PC-9 (cell line): ENCODE measurements around the gene DPY30. TPM values are rescaled to one million over a fixed set of nuclear protein-coding genes. Genes with fewer than 3 reads are reported as not detected.

Experiments used
- BruUV-seq: library from RNA; stranded (reverse); fragments of 400-500 nt; replicated peaks from 2 replicates; lab custom pipeline; 2021; lab: Mats Ljungman, UMichigan
- CTCF ChIA-PET: fragments of 300-600 bp; sonication (Branson Sonifier 250); formaldehyde crosslinking; loops from one replicate; lab custom pipeline; 2022; ENCODE audit warnings: antibody characterized with exemption; lab: Charles Lee
- POLR2A ChIA-PET: fragments of 300-600 bp; sonication (Branson Sonifier 250); formaldehyde crosslinking; loops from one replicate; lab custom pipeline; 2022; ENCODE audit warnings: antibody characterized with exemption; ENCODE audit not compliant: unreplicated experiment; lab: Charles Lee
- DNase-seq, 2 experiments: peaks; one replicate each; pipeline versions ENCODE4 v3.0.0 to v3.0.0-alpha.2; 2015 to 2022; ENCODE audit warnings: mixed read lengths in 1 of 2
- H2AFZ ChIP-seq: fragments of 200-600 bp; sonication (generic); 2 replicates; pipeline ENCODE4 v1.8.1; 2017; ENCODE audit warnings: antibody characterized with exemption
- H3F3A ChIP-seq: fragments of 200-600 bp; sonication (generic); 2 replicates; pipeline ENCODE4 v1.8.1; 2017; ENCODE audit warnings: antibody characterized with exemption, mild to moderate bottlenecking, low read depth; ENCODE audit not compliant: insufficient read depth
- H3K27ac ChIP-seq: fragments of 200-600 bp; sonication (generic); 2 replicates; pipeline ENCODE4 v1.6.1; 2016; ENCODE audit warnings: mixed run types
- H3K27me3 ChIP-seq: fragments of 200-600 bp; sonication (generic); 2 replicates; pipeline ENCODE4 v1.6.1; 2016; ENCODE audit warnings: low read depth, mixed run types; ENCODE audit not compliant: insufficient read depth
- H3K36me3 ChIP-seq: fragments of 200-600 bp; sonication (generic); 2 replicates; pipeline ENCODE4 v1.6.1; 2016; ENCODE audit warnings: low read depth, mixed run types
- H3K4me1 ChIP-seq: fragments of 200-600 bp; sonication (generic); replicated peaks from 2 replicates; pipeline ENCODE4 v1.6.1; 2016; ENCODE audit warnings: mixed run types; ENCODE audit not compliant: insufficient read depth
- H3K4me2 ChIP-seq: fragments of 200-600 bp; sonication (generic); 2 replicates; pipeline ENCODE4 v1.6.1; 2017; ENCODE audit warnings: mixed run types
- H3K4me3 ChIP-seq: fragments of 200-600 bp; sonication (generic); 2 replicates; pipeline ENCODE4 v1.6.1; 2016; ENCODE audit warnings: mixed run types
- H3K79me2 ChIP-seq: fragments of 200-600 bp; sonication (generic); 2 replicates; pipeline ENCODE4 v1.6.1; 2017; ENCODE audit warnings: low read depth, mixed run types
- H3K9me2 ChIP-seq: fragments of 200-600 bp; sonication (generic); 2 replicates; pipeline ENCODE4 v1.8.1; 2017; ENCODE audit warnings: mild to moderate bottlenecking; ENCODE audit not compliant: insufficient read depth
- H3K9me3 ChIP-seq: fragments of 200-600 bp; sonication (generic); 2 replicates; pipeline ENCODE4 v1.8.1; 2016; ENCODE audit warnings: low read depth; ENCODE audit not compliant: insufficient read depth
- H4K20me1 ChIP-seq: fragments of 200-600 bp; sonication (generic); 2 replicates; pipeline ENCODE4 v1.8.1; 2017; ENCODE audit not compliant: insufficient read depth
- EZH2 ChIP-seq: fragments of 200-600 bp; sonication (generic); IDR thresholded peaks from 2 replicates; pipeline ENCODE4 v1.8.0; 2017; ENCODE audit warnings: antibody characterized with exemption, low read depth
- intact Hi-C: fragments of 100-400 bp; cut with micrococcal nuclease; formaldehyde crosslinking; loops from one replicate; pipeline ENCODE4 v1.10.0; 2022; ENCODE audit not compliant: unreplicated experiment
- total RNA-seq: library from RNA; stranded (reverse); gene quantifications from 2 replicates; pipeline ENCODE4 v1.2.3, GENCODE V29; 2021
- TF ChIP-seq, protein P1 (sequence below): fragments of 200-600 bp; sonication (generic); conservative IDR thresholded peaks from 2 replicates; pipeline ENCODE4 v1.6.1; 2017; ENCODE audit warnings: mixed run types, antibody characterized with exemption, mild to moderate bottlenecking, moderate library complexity

Gene DPY30
- total RNA-seq, 1 experiment from 2014 or later = 109 TPM

GRCh38 chr2:32061973-32062861, 22.6 kb upstream of the DPY30 start:
- peak; percentile 54 to 77 for DNase-seq
- intact Hi-C loops = loop anchor here (1.0 to 5.0 kb wide), 2 partner anchors 51 to 295 kb away; partner anchors contain the start of genes BIRC6 and MEMO1
- Histone ChIP-seq H3K36me3 (no peaks in the 10 kb centered on the region), H3K4me1 (peaks cover 27% of the 10 kb centered on the region), H3K9me3 (no peaks in the 10 kb centered on the region), H2AFZ (peak overlapping the region; percentile 92), H3K27me3 (no peaks in the 10 kb centered on the region), H3K4me3 (peak overlapping the region; percentile 82), H3K27ac (peak overlapping the region; percentile 70), H3K4me2 (peak overlapping the region; percentile 80), H4K20me1 (no peaks in the 10 kb centered on the region; the same call in 1 of the 2 replicates), H3K79me2 (peaks cover 22% of the 10 kb centered on the region), H3K9me2 (0 out of 2 replicates have a peak, but pooled peaks cover under 1% of the 10 kb centered on the region), H3F3A (peaks cover 18% of the 10 kb centered on the region; the same call in 1 of the 2 replicates)
- ChIA-PET CTCF (interaction anchor here (0.7 to 1.4 kb wide), 2 partner anchors 57 to 1334 kb away, joined by 5 to 12 read pairs; no protein-coding TSS in a partner anchor), POLR2A (interaction anchor here (0.5 to 1.2 kb wide), 5 partner anchors 23 to 772 kb away, joined by 3 to 14 read pairs (median 3); partner anchors contain the start of genes BIRC6, DPY30 and XDH)
- BruUV-seq = no TSS peak
- TF ChIP-seq, protein P1, sequence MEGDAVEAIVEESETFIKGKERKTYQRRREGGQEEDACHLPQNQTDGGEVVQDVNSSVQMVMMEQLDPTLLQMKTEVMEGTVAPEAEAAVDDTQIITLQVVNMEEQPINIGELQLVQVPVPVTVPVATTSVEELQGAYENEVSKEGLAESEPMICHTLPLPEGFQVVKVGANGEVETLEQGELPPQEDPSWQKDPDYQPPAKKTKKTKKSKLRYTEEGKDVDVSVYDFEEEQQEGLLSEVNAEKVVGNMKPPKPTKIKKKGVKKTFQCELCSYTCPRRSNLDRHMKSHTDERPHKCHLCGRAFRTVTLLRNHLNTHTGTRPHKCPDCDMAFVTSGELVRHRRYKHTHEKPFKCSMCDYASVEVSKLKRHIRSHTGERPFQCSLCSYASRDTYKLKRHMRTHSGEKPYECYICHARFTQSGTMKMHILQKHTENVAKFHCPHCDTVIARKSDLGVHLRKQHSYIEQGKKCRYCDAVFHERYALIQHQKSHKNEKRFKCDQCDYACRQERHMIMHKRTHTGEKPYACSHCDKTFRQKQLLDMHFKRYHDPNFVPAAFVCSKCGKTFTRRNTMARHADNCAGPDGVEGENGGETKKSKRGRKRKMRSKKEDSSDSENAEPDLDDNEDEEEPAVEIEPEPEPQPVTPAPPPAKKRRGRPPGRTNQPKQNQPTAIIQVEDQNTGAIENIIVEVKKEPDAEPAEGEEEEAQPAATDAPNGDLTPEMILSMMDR = no peak
- no peak for TF ChIP-seq EZH2

DNA sequence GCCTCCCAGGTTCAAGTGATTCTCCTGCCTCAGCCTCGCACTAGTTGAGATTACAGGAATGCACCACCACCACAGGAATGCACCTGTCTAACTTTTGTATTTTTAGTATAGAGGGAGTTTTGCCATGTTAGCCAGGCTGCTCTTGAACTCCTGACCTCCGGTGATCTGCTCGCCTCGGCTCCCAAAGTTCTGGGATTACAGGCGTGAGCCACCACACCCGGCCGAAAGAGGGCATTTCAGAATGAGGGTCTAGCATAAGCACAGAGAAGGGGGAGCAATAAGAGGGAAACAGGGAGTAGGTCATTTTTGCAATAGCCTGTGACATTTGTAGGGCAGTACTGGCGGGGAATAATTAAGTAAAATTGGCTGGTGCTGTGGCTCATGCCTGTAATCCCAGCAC, 21.8 kb upstream of the DPY30 start:
- peaks cover 22% of the 10 kb centered on the region for H3K79me2 ChIP-seq
- H3K36me3 ChIP-seq = no peaks in the 10 kb centered on the region
- ChIA-PET CTCF (no interaction called here), POLR2A (no interaction called here)
- peak overlapping the region; percentile 80; the same call in 1 of the 2 replicates for H3K4me2 ChIP-seq
- H3K9me3 ChIP-seq = no peaks in the 10 kb centered on the region
- TF ChIP-seq, protein P1 = no peak
- no peak for TF ChIP-seq EZH2
- peaks cover 27% of the 10 kb centered on the region for H3K4me1 ChIP-seq
- H3F3A ChIP-seq = peaks cover 19% of the 10 kb centered on the region; the same call in 1 of the 2 replicates
- H3K27ac ChIP-seq = peak overlapping the region; percentile 70
- intact Hi-C loops = loop anchor here (5.0 kb wide), 1 partner anchor 296 kb away; the partner anchor contains the start of gene BIRC6
- DNase-seq = no peak
- H3K27me3 ChIP-seq = no peaks in the 10 kb centered on the region
- H3K9me2 ChIP-seq = 0 out of 2 replicates have a peak, but pooled peaks cover 3% of the 10 kb centered on the region
- H3K4me3 ChIP-seq = no peak overlapping the region
- H2AFZ ChIP-seq = no peak overlapping the region
- H4K20me1 ChIP-seq = no peaks in the 10 kb centered on the region; the same call in 1 of the 2 replicates
- no TSS peak for BruUV-seq

DNA sequence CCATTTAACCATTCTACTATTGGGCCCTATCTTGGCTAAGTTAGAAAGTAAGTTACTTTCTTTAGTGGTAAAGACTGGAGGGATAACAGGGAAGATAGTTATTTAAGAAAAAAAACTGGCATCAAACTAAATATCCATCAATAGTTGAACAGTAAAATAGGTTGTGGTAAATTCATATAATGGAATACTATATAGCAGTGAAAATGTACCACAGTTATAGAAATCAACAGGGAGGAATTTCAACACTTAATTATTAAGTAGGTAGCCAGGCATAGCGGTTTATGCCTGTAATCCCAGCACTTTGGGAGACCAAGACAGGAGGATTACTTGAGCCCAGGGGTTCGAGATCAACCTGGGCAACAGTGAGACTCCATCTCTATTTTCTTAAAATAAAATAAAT, 20.7 kb upstream of the DPY30 start:
- Histone ChIP-seq H4K20me1 (no peaks in the 10 kb centered on the region; the same call in 1 of the 2 replicates), H2AFZ (no peak overlapping the region), H3K9me3 (no peaks in the 10 kb centered on the region), H3K4me3 (no peak overlapping the region), H3K79me2 (peaks cover 11% of the 10 kb centered on the region), H3K27ac (no peak overlapping the region), H3K9me2 (0 out of 2 replicates have a peak, but pooled peaks cover 3% of the 10 kb centered on the region), H3K4me1 (peaks cover 23% of the 10 kb centered on the region), H3F3A (peaks cover 19% of the 10 kb centered on the region; the same call in 1 of the 2 replicates), H3K36me3 (no peaks in the 10 kb centered on the region), H3K4me2 (no peak overlapping the region), H3K27me3 (no peaks in the 10 kb centered on the region)
- TF ChIP-seq EZH2 = no peak
- TF ChIP-seq, protein P1 = no peak
- ChIA-PET POLR2A (no interaction called here), CTCF (no interaction called here)
- no TSS peak for BruUV-seq
- intact Hi-C loops = loop anchor here (5.0 kb wide), 1 partner anchor 297 kb away; the partner anchor contains the start of gene BIRC6
- DNase-seq = no peak
